ENCODE data around the gene ACY1.

The ACY1 gene

GRCh38 chr3:52002748-52003147 is 19.4 kb downstream of the ACY1 start:
- FAIRE-seq (no peak), DNase-seq (ENCODE audit: insufficient read length, low spot score) (no peak)

- DNase-seq (ENCODE audit: insufficient read length, low spot score) (no peak), FAIRE-seq (no peak)
Measured at GRCh38 chr3:52004163-52004787, 20.9 kb downstream of the ACY1 start.

DNA sequence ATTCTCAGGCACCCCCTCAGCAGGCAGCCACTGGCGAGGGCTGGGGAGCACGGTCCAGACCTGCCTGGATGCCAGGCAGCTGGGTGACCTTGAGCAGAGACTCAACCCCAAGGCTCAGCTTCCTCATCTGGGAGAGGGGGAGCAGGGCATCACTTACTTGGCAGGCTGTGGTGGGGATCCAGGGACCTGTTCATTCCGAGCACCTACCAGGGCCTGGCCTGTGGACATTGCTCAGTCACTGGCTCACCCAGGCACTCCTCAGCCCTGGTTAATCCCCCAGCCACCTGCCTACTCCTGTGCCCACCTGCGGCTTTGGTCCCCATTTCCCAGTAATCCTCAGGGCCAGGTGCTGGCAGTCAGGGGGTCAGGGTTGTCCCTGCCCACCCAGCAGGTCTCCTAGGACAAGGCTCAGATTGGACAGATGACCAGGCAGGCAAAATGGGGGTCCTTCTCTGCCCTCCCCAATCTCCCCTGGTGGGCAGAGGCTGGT is 21.6 kb downstream of the ACY1 start:
- FAIRE-seq (no peak), DNase-seq (ENCODE audit: insufficient read length, low spot score) (no peak)

GRCh38 chr3:52005571-52005986 is 22.2 kb downstream of the ACY1 start:
- no peak for DNase-seq (ENCODE audit: insufficient read length, low spot score)
- FAIRE-seq: no peak

DNA sequence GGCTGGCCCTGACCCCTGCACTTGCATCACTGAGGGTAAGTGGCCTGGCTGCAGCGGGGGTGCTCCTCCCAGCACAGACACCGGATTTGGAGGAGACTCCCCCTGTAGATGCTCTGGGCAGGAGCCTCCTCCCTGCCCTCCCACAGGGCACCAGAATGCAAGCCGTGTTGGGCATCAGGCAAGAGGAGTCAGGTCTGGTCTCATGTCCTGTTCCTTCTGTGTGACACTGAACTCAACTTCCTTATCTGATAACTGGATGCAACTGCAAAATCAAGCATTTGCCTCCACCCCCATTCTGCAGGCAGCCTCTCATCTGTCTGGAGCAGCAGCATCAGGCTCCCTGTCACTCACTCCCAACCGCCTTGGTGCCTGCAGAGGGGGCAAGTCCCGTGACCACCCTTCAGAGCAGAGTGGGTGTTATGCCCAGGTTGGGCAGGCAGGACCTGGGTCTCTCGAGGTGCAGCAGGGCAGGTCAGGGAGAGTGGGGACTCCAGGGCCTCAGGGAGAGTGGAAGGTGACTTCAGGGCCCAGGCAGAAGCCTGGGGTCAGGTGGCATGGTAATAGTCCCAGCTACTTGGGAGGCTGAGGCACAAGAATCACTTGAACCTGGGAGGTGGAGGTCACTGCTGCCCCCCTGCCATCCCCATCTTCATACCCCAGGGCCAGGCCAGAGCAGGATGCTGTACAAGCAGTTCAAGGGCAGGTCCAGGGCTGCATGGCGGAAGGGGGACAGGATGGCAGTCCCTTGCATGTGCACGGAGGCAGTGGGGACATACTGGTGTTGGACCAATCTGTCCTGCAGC is 22.9 kb downstream of the ACY1 start:
- FAIRE-seq (no peak), DNase-seq (ENCODE audit: insufficient read length, low spot score) (no peak)

GRCh38 chr3:52006820-52007133 is 23.4 kb downstream of the ACY1 start:
- no peak for DNase-seq (ENCODE audit: insufficient read length, low spot score)
- FAIRE-seq: no peak

DNA sequence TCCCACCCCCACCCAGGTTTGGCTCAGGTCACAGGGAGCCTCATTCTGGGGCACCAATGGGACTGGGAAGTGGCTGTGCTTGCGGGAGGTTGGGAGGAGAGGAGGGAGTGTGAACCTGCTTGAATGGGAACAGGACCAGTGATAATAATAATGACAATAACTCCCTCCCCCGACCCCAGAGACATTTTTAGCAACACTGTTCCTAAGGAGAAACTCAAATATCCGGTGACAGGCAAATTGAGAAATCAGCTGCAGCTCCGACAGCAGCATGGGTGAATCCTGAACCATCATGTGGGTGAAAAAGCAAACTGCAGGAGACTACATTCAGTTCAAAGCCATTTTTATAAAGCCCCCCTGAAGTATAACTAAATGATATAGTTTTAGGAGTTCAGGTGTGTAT is 24.0 kb downstream of the ACY1 start:
- no peak for DNase-seq (ENCODE audit: insufficient read length, low spot score)

DNA sequence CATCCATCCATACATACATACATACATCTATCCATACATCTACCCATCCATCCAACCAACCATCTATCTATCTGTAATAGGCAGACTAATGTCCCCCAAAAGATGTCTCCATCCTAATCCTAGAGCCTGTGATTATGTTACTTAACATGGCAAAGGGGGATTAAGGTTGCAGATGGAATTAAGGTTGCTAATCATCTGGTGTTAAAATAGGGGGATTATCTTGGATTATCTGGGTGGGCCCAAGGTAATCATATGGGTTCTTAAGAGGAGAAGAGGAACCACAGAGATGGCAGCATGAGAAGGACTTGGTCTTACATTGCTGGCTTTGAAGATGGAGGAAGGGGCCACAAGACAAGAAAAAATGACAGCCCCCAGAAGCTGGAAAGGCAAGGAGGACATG is 27.1 kb downstream of the ACY1 start:
- FAIRE-seq: no peak

More for the DNA sequence above, 24.0 kb downstream of the ACY1 start:
- FAIRE-seq: no peak

GRCh38 chr3:52012699-52013098 is 29.4 kb downstream of the ACY1 start:
- no peak for DNase-seq (ENCODE audit: insufficient read length, low spot score)
- no peak for FAIRE-seq

More for the DNA sequence above, 27.1 kb downstream of the ACY1 start:
- no peak for DNase-seq (ENCODE audit: insufficient read length, low spot score)

DNA sequence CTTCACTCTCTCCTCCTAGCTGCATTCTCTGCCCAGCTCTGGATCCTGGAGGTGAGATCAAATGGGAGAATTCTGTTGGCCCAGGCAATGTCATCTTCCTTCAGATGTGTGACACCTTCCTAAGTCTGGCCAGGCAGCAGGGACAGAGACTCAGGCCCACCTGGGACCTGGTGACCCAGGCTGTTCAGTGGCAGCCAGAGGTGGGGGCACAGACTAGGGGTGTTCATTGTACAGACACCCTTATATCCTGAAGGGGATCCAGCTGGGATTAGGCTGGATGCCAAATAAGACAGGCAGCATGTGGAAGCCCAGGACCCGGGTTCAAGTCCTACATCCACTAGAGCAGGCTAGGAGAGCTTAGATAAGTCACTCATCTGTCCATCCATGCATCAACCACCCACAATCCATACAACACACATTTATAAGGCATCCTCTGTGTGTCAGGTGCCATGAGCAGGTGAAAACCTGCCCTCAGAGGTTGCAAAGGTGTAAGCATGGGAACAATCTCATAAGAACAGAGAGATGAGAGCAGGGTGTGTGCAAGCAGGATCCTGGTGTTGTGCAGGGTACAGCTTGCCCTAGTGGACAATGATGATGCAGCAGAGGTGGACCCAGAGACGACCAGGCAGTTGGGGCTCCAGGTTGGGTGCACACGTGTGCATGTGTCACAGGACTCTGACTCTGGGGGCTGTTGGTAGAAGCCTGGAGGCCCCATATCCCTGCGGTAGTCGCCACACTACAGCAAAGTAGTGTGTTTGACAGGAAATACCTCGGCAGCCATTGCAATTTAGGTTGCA is 30.7 kb downstream of the ACY1 start:
- no peak for DNase-seq (ENCODE audit: insufficient read length, low spot score)
- no peak for FAIRE-seq

- DNase-seq (ENCODE audit: insufficient read length, low spot score) (no peak), FAIRE-seq (no peak)
Measured at GRCh38 chr3:52014613-52015012, 31.3 kb downstream of the ACY1 start.

GRCh38 chr3:52015438-52016228 is 32.3 kb downstream of the ACY1 start:
- FAIRE-seq (no peak), DNase-seq (ENCODE audit: insufficient read length, low spot score) (no peak)

DNA sequence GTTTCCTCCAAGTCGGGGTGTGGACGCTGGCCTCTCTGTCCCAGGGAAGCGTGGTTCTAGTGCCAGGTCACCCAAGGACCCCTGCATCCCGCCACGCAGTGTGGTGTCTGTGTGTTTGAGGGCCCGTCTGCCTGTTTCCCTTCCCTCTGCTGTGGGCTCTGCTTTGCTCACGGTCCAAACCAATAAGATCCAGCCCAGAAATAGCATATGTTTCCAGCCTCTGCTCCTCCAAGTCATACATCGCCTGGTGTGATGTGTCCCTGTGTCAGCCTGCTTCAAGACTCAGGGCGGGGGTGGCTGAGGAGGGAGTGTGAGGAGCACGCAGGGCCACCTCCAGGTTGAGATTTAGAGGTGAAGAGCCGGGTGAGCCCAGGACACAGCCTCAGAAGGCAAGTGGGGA is 34.3 kb downstream of the ACY1 start:
- DNase-seq (ENCODE audit: insufficient read length, low spot score): no peak
- no peak for FAIRE-seq

- DNase-seq (ENCODE audit: insufficient read length, low spot score): no peak
- no peak for FAIRE-seq
Measured at GRCh38 chr3:52018319-52019000, 35.1 kb downstream of the ACY1 start.

DNA sequence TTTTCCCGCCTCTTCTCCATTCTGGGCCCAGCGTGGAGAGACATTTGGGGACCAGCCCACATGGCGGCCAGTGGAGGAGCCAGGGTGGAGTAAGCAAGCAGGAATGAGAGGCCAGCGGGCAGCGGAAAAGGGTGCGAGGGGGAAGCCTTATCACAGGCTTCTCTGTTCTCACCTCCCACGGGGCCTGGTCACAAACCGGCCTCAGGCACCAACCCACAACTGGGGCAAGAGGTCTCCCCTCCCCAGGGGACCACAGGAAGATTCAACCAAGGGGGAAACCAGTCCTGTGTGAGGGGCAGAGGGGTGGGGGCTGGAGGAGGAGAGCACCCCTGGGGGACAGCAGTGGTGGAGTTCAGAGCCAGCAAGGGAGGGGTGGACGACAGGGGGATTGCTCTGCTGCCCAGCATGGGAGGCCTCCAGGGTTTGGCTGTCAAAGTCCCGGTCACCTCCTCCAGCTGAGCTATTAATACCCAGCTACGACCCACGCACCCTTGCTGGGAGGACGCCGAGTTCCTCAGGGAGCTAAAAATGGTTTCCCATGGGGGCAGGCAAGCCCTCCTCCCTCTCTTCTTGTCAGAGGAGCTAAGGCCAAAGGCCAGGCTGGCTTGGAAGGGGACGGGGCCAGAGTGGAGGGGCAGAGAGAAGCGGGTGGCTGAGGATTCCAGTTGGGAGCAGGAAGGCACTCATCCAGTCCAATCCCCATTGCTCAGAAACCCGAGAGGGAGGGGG is 36.2 kb downstream of the ACY1 start:
- no peak for FAIRE-seq

DNA sequence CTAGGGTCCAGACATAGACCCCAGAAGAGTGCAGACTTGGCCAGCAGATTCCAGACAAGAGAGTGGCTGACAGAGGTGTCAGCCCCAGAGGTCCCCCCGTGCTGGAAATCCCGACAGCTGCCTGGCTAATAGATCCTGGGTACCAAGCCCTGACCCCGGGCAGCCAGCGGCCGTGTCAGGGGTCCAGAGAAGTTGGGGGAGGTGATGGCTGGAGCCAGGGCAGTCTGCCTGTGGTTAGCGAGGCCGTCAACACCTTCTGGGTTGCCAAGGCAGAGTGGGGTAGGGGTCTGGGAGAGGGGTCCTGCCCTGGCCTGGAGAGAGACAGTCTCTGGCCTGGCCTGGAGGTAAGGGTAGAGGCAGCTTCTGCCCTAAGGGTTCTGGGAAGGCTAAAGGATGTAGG is 37.5 kb downstream of the ACY1 start:
- FAIRE-seq (no peak), DNase-seq (ENCODE audit: insufficient read length, low spot score) (no peak)

More for the DNA sequence above, 36.2 kb downstream of the ACY1 start:
- DNase-seq (ENCODE audit: insufficient read length, low spot score): no peak

- DNase-seq (ENCODE audit: insufficient read length, low spot score): no peak
- no peak for FAIRE-seq
Measured at GRCh38 chr3:52021489-52022268, 38.3 kb downstream of the ACY1 start.

DNA sequence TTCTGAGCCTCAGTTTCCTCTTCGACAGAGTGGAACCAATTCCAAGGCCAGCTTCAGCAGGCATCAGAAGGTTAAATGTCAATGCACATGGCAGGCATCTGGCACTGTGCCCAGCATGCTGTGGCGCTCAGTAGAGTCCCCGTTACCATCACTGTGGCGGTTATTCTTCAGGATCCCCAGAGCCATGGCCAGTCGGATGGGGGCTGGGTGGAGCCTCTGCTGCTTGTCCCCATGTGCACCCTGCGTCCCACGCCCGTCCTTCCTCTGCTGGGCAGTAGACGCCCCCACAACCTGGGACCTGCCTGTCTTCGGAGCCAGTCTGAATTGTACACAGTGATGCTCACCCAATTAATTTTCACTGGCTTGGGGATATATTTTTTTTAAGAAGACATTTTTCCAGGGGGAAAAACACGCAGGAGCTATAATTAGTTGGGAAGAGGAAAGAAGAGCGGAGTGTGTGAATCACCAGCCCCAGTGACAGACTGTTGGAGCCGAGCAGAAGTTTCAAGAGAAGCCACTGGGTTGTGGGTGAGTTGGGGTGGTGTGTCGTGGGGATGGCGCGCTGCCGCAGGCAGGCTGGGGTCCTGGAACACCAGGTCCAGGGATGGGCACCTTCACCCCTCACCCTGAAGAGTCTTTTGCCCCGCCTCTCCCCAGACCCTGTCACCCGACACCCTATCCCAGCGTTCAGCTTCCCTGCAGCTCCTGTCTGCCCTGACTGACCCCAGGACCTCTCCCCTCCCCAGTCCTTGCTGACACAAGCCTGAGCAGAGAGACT is 39.2 kb downstream of the ACY1 start:
- DNase-seq (ENCODE audit: insufficient read length, low spot score) (no peak), FAIRE-seq (no peak)

All from GM19239 (cell line).